NCI-H2029 (cell line): ENCODE data around the gene NR1H4.
"Not testable (repeated sequence)": the region's sequence is repeated elsewhere in the genome, so short reads cannot be mapped to it uniquely, and the experiment has no call there.

Experiments used
- DNase-seq: peaks from one replicate; lab custom pipeline; 2025; lab: John Stamatoyannopoulos, UW

Gene NR1H4

GRCh38 chr12:100566887-100567637 is 93.4 kb downstream of the NR1H4 start:
- no peak for DNase-seq

GRCh38 chr12:100567945-100568344 is 94.3 kb downstream of the NR1H4 start:
- no peak for DNase-seq

GRCh38 chr12:100572184-100572583 is 98.5 kb downstream of the NR1H4 start:
- no peak for DNase-seq

GRCh38 chr12:100573292-100574186 is 99.9 kb downstream of the NR1H4 start, which contains the start of gene GAS2L3:
Gene GAS2L3, plus strand, starts transcription at chr12:100573684. Its CDS starts 21,221 bp downstream, at chr12:100594905.
- DNase-seq: peak; percentile 83

- DNase-seq: peak; percentile 23
These were observed 100.8 kb downstream of the NR1H4 start for GRCh38 chr12:100574187-100575074.

- DNase-seq: peak; percentile 24
These were observed 102.8 kb downstream of the NR1H4 start for GRCh38 chr12:100576331-100577036.

GRCh38 chr12:100578923-100579322 is 105.3 kb downstream of the NR1H4 start:
- no peak for DNase-seq

- DNase-seq: no peak
These were observed 106.2 kb downstream of the NR1H4 start for GRCh38 chr12:100579844-100580243.

DNA sequence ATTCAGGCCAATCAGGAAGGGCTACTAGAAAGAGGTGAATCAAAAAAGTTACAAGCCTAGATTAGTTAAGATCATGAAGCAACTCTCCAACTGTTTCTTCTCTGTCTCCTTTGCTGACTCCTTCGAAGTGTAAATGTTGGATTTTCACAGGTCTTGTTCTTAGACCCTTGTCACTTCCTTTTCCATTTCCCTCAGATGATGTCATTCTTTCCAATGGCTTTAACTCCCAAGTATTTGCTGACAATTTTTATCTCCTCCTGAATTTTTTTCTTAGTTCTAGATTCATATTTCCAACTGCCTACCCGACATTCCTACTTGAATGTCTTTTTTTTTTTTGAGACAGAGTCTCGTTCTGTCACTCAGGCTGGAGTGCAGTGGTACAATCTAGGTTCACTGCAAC is 110.6 kb downstream of the NR1H4 start:
- no peak for DNase-seq

GRCh38 chr12:100591979-100592378 is 118.3 kb downstream of the NR1H4 start:
- no peak for DNase-seq

GRCh38 chr12:100593490-100593889 is 119.8 kb downstream of the NR1H4 start:
- DNase-seq: no peak

GRCh38 chr12:100601626-100602025 is 128.0 kb downstream of the NR1H4 start:
- no peak for DNase-seq

- DNase-seq: not testable (repeated sequence)
These were observed 129.3 kb downstream of the NR1H4 start for GRCh38 chr12:100602997-100603396.

DNA sequence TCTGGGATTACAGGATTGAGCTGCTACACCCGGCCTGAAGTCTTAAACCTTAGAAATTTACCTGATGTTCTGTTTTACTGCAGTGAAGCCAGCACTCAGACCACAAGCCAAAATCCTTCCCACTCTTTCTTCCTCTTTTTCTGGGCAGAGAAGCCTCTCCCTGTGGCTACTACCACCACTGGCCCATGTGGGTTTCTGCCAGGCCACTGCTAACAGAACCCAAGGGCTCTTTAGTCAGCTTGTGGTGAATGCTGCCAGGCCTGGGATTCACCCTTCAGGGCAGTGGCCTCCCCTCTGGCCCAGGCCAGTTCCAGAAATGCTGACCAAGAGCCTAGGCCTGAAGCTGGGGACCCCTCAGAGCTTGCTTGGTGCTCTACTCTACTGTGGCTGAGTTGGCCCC is 135.1 kb downstream of the NR1H4 start:
- DNase-seq: no peak

DNA sequence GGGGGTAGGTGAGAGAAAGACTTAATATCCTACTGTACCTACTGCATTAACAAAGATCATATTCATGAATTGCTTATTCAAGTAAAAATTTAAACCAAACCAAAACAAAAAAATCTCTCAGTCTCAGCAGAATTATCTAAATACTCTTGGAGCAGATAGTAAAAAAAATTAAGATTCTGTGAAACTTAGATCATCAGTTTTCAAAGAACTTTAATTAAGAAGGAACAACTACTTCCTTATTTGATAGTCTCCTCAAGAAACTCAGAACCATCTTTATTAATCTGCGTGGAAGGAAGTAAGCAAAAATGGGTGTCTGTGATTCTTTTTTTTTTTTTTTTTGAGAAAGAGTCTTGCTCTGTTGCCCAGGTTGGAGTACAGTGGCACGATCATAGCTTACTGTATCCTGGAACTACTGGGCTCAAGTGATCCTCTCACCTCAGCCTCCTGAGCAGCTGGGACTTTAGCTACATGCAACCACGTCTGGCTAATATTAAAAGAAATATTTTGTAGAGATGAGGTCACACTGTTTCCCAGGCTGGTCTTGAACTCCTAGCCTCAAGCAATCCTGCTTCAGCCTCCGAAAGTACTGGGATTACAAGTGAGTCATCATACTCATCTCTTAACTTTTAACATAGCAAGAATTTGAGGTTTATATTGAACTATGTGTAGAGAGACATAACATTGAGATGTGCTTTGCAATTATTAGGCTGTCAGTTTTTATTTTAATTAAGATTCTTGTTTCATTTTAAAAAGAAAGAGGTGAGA is 137.2 kb downstream of the NR1H4 start:
- DNase-seq: no peak

- no peak for DNase-seq
These were observed 138.9 kb downstream of the NR1H4 start for GRCh38 chr12:100612606-100613005.
